ENCODE data around the gene ITPK1.
"Not testable (repeated sequence)": the region's sequence is repeated elsewhere in the genome, so short reads cannot be mapped to it uniquely, and the experiment has no call there.

The ITPK1 gene

GRCh38 chr14:93082576-93083001 is 33.1 kb downstream of the ITPK1 start:
- DNase-seq, result no peak

- no peak for DNase-seq
Measured at GRCh38 chr14:93081876-93082570, 33.7 kb downstream of the ITPK1 start.

- DNase-seq, result no peak
Measured at GRCh38 chr14:93079865-93080403, 35.8 kb downstream of the ITPK1 start.

GRCh38 chr14:93079321-93079720 is 36.4 kb downstream of the ITPK1 start:
- no peak for DNase-seq

- no peak for DNase-seq
Measured at GRCh38 chr14:93078870-93079269, 36.9 kb downstream of the ITPK1 start.

- no peak for DNase-seq
Measured at GRCh38 chr14:93076755-93077154, 39.0 kb downstream of the ITPK1 start.

GRCh38 chr14:93075891-93076290 is 39.8 kb downstream of the ITPK1 start:
- DNase-seq, result no peak

GRCh38 chr14:93073910-93074769 is 41.6 kb downstream of the ITPK1 start:
- DNase-seq, result peak; percentile 80

GRCh38 chr14:93073358-93073707 is 42.4 kb downstream of the ITPK1 start:
- no peak for DNase-seq

- no peak for DNase-seq
Measured at GRCh38 chr14:93072659-93073357, 42.9 kb downstream of the ITPK1 start.

GRCh38 chr14:93068711-93069110 is 47.0 kb downstream of the ITPK1 start:
- no peak for DNase-seq

- no peak for DNase-seq
Measured at GRCh38 chr14:93067088-93067487, 48.6 kb downstream of the ITPK1 start.

- DNase-seq, result no peak
Measured at GRCh38 chr14:93065272-93065730, 50.4 kb downstream of the ITPK1 start.

- no peak for DNase-seq
Measured at GRCh38 chr14:93064411-93065271, 51.1 kb downstream of the ITPK1 start.

GRCh38 chr14:93063393-93063792 is 52.3 kb downstream of the ITPK1 start:
- no peak for DNase-seq

GRCh38 chr14:93062890-93063289 is 52.8 kb downstream of the ITPK1 start:
- no peak for DNase-seq

- not testable (repeated sequence) for DNase-seq
Measured at GRCh38 chr14:93062013-93062412, 53.7 kb downstream of the ITPK1 start.

- no peak for DNase-seq
Measured at GRCh38 chr14:93061380-93062012, 54.2 kb downstream of the ITPK1 start.

- DNase-seq, result no peak
Measured at GRCh38 chr14:93060841-93061240, 54.9 kb downstream of the ITPK1 start.

- no peak for DNase-seq
Measured at GRCh38 chr14:93059917-93060545, 55.7 kb downstream of the ITPK1 start.

GRCh38 chr14:93059260-93059659 is 56.5 kb downstream of the ITPK1 start:
- DNase-seq, result no peak

Data from KG1 (cell line).